ENCODE measurements around the gene NKAPL.

Gene NKAPL

GRCh38 chr6:28245206-28245941, 13.7 kb upstream of the NKAPL start:
- DNase-seq: no peak

- no peak for DNase-seq
Measured at GRCh38 chr6:28248916-28249315, 10.2 kb upstream of the NKAPL start.

DNA sequence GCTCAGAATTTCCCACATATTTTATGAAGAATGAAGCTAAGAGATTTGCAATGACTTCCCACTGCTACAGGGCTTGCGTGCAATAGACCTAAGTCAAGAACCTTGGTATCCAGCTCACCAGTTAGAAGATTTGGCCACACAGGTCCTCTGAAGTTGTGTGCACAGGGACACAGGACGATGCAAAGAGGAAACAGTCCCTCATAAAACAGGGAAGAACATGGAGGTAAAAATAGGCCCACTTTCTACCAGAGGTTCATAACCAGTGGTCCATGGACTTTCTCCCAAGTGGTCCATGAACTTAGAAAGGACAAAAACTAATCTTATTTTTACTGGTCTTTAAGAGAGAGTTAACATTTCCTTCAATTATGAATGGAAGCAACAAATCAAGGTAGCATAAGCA, 8.3 kb upstream of the NKAPL start:
- DNase-seq: no peak

DNA sequence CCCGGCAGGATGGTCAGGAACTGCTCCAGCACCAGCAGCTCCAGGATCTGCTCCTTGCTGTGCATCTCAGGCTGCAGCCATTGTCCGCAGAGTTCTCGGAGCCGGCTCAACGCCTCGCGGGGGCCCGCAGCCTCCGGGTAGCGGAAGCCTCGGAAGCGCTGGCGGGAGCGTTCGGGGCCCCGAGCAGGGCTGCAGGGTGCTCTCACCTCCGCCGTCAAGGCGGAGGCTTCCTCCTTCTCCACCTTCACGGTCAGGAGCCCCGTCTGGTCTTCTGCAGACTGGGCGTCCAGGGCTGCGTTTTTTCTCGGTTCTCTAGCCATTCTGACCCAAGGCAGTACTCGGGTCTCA, 7.5 kb upstream of the NKAPL start:
- DNase-seq: peak; percentile 4

GRCh38 chr6:28252009-28252975, 6.8 kb upstream of the NKAPL start, which contains the start of gene ZKSCAN4:
Gene ZKSCAN4 (minus strand): TSS chr6:28252269. CDS start chr6:28251980, 289 bp downstream.
- DNase-seq: peak; percentile 75

DNA sequence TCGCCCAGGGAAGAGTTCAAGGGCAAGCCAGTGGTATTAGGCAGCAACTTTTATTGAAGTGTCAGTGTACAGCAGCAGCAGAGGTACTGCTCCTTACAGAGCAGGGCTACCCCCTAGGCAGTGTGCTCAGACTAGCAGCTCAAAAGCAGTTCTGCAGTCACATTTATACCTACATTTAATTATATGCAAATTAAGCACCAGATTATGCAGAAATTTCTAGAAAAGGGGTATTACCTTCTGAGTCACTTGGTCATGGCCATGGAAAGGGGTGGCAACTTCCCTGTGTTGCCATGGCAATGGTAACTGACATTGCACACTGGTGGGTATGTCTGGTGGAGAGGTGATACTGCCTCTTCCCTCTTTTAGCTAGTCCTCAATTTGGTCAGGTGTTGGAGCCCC, 5.0 kb upstream of the NKAPL start:
- no peak for DNase-seq

DNA sequence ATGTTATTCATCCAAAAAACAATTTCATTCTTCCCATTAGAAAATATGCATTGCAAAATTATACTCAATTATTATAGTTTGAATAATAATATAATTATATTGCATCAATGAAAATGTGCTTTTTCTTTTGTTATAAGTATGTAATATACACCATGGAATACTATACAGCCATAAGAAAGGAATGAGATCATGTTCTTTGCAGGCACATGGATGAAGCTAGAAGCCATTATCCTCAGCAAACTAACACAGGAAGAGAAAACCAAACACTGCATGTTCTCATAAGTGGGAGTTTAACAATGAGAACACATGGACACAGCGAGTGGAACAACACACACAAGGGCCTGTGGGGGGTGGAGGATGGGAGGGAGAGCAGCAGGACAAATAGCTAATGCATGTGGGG, 2.1 kb upstream of the NKAPL start:
- DNase-seq: no peak

GRCh38 chr6:28263922-28264321, 4.8 kb downstream of the NKAPL start:
- no peak for DNase-seq

GRCh38 chr6:28264834-28265401, 5.8 kb downstream of the NKAPL start:
- no peak for DNase-seq

- no peak for DNase-seq
Measured at GRCh38 chr6:28266563-28266961, 7.5 kb downstream of the NKAPL start.

DNA sequence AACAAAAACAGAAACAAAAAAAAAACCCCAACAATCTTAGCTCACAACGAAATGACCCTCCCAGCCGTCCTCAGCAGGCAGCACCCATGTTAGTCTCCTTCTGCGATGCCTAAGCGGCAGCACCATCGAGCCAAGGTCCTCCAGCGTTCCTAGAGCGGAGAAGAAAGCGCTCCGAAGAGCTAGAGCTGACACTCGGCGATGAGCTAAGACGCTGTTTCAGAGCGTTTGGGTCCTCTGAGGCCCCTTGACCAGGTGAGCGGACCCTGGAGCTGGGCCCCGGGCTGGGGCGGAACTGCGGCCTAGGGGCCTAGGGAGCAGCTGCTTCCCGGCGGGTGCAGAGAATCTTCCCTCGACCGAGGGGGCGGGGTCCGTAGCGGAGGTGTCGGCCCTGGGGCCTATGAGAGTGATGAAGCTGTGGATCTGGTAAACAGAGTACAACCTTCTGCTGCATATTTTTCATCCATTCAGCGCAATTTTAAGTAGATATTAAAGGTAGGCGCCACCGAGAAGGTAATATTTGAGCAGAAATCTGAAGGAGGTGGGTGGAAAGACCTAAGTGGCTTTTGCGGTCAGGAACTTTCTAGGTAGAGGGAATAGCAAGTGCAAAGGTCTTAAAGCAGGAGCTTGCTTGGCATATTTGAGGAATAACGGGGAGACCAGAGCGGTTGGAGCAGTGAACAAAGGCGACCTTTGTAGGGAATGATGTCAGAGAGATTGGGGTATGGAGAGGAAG, 8.0 kb downstream of the NKAPL start, which contains the start of gene ZSCAN26:
TSS of gene ZSCAN26 (plus strand) at position 182 of the 733 bp plus-strand sequence. CDS start 4,777 bp downstream, outside the sequence.
- DNase-seq: peak; percentile 88

DNA sequence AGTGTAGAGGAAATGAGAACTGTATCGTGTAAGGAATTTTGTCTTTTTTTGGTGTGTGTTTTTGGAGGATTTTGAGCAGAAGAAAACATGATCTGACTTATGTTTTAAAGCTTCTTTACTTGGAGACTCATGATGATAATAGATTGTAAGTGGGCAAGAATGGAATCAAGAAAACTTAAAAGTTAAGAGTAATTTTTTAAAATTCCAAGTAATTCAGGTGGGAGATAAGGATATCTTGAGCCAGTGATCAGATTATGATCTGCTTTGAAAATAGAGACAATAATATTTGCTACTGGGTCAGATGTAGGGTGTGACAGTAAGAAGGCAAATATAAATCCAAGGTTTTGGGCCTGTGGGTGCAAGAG, 8.6 kb downstream of the NKAPL start:
- no peak for DNase-seq

DNA sequence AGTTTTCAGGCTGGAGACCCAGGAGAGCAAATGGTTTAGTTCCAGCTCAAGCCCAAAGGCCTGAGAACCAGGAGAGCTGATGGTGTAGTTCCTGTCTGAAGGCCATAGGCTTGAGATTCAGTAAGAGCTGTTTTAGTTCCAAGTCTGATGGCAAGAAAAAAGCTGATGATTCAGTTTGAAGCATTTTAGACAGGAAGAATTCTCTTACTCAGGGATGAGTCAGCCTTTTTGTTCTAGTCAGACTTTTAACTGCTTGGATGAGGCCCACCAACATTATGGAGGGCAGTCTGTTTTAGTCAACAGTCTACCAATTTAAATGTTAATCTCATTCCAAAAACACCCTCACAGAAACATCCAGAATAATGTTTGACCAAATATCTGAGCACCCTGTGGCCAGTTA, 10.4 kb downstream of the NKAPL start:
- peak; percentile 1 for DNase-seq

- no peak for DNase-seq
Measured at GRCh38 chr6:28274888-28275287, 15.8 kb downstream of the NKAPL start.

DNA sequence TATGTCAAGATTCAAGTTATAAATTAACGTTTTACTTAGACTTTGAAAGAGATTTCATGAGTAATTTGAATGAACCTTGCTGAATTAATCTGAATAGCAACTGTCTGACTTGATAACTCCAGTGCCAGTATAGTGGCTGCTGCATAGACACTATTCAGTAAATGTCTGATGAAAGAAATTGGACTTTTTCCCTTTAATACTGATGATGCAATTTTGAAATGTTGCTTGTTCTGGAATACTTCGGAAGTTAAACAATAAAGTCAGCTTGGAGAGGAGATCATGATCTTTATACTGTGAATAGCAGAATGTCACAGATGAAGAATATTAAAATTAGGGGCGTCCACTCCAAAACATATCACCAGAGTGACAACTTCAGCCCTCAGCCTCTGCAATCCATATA, 18.6 kb downstream of the NKAPL start:
- DNase-seq: no peak

GRCh38 chr6:28280595-28281287, 21.6 kb downstream of the NKAPL start:
- no peak for DNase-seq

GRCh38 chr6:28281288-28282064, 22.4 kb downstream of the NKAPL start, which contains the start of gene PGBD1:
Gene PGBD1 (plus strand): TSS chr6:28281572. CDS start chr6:28283814, 2,242 bp downstream.
- peak; percentile 11 for DNase-seq

DNA sequence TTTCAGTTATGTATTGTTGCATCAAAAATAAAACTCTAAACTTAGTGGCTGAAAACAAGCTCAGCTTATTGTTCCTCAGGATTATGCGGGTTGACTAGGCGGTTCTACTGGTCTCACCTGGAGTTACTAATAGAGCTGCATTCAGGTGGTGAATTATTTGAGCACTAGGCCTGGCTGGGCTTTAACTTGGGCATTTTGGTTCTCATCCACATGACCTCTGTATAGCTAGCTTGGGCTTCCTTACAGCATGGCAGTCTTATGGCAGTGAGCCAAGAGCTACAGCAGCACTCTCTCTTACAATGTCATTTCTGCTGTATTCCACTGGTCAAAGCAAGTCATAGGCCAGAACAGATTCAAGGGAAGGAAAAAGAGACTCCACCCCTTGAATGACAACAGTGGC, 23.8 kb downstream of the NKAPL start:
- no peak for DNase-seq

- DNase-seq: no peak
Measured at GRCh38 chr6:28291573-28291972, 32.5 kb downstream of the NKAPL start.

- no peak for DNase-seq
Measured at GRCh38 chr6:28295326-28295725, 36.2 kb downstream of the NKAPL start.

- no peak for DNase-seq
Measured at GRCh38 chr6:28296520-28297060, 37.5 kb downstream of the NKAPL start.

All from stimulated activated naive CD4-positive, alpha-beta T cell treated with Interleukin-2 at 50 U/mL for 16 hours (primary cell).